ENCODE measurements around the gene OLFM2.
"Not testable (repeated sequence)": the region's sequence is repeated elsewhere in the genome, so short reads cannot be mapped to it uniquely, and the experiment has no call there.

The OLFM2 gene

DNA sequence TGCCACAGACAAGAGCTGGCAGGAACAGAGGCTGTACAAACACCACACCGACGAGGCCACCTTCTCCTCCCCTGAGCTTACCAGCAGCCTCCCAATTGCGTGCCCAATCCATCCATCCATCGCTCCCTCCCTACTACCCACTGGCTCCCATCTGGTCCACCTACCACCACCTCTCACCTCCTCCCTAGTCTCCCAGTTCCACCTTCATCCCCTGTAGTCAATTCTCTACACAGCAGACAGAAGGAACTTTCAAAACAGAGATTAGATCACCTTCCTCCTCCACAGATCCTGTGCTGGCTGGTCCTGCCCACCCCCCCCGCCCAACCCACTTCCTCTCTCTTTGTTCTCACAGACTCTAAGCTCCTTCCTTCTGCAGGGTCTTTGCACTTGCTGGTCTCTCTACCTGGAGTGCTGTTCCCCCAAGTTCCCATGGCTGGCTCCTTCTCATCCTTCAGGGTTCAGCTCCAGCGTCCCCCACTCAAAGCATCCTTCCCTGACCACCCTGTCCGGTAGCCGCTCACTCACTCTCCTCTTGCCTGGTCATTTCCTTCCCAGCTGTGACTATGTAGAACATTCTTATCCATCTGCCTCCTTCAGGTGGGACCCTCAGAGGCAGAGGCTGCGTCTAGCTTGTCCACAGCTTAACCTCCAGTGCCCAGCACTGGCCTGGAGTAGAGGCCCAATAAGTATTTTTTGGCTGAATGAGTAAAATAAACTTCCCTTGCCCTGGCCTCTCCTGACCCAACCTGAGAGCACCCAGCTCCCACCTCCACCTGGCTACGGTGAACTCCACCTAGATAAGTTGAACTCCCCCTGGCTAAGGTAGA, 78.2 kb downstream of the OLFM2 start:
- DNase-seq, result peak; percentile 48

DNA sequence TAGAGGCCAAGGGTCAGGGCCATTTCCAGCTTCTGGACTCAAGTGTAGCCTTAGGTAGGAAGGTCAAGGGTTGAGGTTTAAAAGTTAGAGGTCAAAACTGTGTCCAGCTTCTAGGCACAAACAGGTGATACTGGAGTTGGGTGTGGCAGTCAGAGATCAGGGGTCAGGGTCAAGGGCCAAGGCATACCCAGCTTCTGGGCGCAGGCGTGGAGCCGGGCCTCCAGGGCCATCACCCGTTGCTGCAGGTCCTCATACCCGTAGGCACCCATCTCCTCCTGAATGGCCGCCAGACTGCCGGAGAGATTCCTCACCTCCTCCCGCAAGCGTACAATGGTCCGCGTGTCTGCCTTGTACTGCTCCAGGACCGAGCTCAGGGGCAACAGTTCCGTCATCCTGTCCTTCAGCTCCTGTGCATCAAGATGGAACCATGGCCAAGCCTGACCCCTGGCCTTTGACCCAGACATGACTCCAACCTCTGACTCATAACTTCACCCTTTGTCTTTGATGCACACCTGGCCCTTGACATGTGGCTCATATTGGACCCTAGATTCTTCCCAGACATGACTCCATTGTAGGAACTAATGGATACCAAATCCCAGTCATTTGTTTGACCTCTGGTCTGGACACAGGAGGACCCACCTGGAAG, 79.1 kb downstream of the OLFM2 start:
- no peak for DNase-seq

- no peak for DNase-seq
Measured at GRCh38 chr19:9856609-9857008, 79.7 kb downstream of the OLFM2 start.

- DNase-seq, result no peak
Measured at GRCh38 chr19:9854282-9854846, 82.0 kb downstream of the OLFM2 start.

GRCh38 chr19:9850235-9850959, 85.9 kb downstream of the OLFM2 start:
- no peak for DNase-seq

GRCh38 chr19:9849791-9850190, 86.5 kb downstream of the OLFM2 start:
- no peak for DNase-seq

DNA sequence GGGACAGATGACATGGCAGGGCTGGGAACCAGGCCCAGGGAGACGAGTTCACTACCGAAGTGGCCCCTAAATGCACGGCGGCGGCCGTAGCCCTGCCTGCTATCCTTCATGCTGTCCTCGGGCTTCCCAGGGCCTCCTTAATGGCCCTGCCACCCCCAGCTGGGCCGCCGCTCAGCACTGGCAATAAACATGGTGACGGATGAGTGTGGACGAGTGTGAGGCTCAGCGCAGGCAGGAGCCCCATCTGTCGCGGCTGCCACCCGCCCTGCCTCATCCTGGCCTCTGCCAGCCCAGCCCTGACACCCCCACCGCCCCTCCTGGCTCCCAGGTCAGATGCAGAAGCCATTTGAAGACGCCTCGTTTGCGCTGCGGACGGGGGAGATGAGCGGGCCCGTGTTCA, 87.6 kb downstream of the OLFM2 start:
- no peak for DNase-seq

DNA sequence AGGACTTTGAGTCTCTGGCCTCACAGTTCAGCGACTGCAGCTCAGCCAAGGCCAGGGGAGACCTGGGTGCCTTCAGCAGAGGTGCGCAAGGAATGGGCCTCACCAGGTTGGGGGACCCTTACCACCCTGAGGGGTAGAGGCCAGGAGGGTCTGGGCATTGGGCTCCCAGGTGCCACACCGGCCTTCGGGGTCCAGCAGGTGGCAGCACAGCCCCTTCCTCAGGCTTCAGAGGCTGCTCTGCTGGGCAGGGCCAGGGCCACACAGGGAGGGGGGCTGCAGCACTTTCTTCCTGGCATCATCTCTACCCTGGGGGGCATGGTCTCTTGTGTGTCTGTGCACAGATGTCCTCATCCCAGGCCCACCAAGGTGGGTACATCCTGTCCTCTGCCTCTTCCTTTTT, 88.3 kb downstream of the OLFM2 start:
- DNase-seq, result peak; percentile 57

DNA sequence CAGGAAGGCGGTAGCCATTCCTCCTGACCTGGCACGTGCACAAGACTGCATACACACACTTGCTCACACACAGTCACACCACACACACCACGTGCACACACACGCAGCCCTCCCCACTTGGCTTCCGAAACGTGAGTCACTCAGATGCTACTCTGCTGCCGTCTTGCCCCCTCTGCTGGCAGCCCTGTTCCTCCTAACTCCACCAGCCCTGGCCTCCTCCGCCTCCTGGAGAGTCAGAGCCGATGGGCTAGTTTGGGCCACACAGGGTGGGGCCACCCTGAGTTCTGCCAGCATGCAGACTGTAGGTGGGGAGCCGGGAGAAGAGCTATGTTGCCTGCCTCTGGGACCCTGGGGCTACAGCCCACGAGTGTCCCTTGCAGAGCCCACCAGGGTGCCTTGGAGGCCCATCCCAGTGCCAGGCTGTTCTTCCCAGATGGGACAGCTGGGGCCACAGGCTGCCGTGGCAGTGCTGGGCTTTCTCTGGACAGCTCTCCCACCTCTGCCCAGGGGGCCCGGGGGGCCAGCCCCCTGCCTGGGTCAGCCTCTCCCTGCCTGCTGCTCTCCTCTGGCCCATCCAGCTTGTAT, 89.1 kb downstream of the OLFM2 start:
- DNase-seq, result peak; percentile 32

- DNase-seq, result not testable (repeated sequence)
Measured at GRCh38 chr19:9843626-9844273, 92.6 kb downstream of the OLFM2 start.

GRCh38 chr19:9842834-9843625, 93.3 kb downstream of the OLFM2 start:
- DNase-seq, result no peak

- DNase-seq, result no peak
Measured at GRCh38 chr19:9839415-9839814, 96.9 kb downstream of the OLFM2 start.

DNA sequence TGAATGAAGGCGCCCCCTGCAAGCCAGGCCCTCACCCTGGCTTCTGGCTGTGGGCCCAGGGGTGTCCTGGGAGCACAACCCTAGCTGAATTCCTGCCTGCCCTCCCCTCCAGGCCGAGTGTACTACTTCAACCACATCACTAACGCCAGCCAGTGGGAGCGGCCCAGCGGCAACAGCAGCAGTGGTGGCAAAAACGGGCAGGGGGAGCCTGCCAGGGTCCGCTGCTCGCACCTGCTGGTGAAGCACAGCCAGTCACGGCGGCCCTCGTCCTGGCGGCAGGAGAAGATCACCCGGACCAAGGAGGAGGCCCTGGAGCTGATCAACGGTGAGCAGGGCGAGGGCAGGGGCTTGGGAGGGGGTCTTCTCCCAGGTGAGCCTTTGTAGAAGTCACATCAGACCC, 98.0 kb downstream of the OLFM2 start:
- no peak for DNase-seq

DNA sequence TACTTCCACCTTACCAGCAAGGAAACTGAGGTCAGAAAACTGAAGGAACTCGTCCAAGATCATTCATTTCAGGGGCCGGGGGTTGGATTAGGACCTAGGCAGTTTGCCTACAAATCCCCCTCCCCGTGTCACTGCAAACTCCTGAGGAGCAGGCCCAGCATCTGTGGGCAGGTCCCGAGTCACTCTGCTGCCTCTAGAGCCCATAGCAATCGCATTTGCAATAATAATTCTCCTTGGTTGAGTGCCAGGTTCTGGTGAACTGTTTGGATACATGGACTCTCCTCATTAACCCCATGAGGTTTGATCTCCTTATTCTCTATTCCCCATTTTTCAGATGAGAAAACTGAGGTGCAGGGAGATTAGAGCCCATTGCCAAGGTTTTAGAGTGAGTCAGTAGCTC, 100.3 kb downstream of the OLFM2 start:
- DNase-seq, result no peak

DNA sequence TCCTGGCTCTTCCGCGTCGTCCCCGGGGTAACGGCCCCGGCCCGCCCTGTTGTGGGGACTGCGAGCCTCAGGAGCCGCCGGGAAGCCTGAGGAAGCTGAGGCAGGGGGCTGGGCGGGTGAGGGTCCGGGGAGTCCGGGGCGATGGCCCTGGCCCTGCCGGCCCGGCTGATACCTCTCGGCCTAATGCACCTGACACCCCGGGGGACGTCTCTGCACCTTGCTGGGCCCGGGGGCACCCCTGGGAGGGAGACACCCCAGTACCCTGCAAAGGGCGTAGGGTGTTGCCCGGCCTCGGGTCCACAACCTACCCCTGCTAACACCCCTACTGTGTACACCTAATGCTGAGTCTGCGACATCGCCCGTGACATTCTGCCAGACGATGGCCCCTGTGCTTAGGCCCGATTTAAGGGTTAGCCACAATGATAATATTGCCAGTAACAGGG, 100.8 kb downstream of the OLFM2 start:
- DNase-seq, result no peak

DNA sequence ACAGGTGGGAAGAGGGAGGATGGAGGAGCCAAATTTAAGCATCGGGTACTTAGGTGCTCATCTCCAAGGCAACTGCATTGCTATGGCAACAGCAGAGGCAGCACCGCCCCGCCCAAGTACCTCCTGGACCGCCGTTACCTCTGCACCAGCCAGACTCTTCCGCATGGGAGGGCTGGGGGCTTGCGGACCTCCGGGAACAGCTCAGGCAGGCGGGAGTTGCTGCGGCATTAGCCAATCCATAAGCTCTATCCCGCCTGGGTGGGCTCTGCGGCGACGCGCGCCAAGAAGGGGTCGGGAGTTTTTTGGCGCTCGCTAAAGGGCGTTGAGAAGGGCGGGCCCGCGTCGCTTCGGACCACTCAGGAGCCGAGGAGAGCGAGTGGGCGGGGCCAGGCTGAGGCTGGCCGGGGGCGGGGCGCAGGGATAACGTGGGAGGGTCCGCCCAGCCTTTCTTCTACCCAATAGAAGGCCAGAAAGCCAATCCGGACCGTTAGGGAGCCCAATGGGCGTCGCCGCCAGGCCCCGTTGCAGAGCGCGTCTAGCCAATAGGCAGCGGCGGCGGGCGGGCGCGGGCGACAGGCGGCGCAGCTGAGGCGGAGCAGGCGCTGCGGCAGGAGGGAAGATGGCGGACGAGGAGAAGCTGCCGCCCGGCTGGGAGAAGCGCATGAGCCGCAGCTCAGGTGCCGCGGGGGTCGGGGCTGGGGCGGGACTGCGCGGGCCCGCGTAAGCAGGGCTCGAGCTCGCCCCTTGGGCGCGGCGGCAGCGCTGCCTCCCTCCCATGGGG, 101.4 kb downstream of the OLFM2 start, which contains the start of gene PIN1:
TSS of gene PIN1 (plus strand) at position 593 of the 781 bp plus-strand sequence. CDS start at position 620, 27 bp downstream.
- peak; percentile 99 for DNase-seq

DNA sequence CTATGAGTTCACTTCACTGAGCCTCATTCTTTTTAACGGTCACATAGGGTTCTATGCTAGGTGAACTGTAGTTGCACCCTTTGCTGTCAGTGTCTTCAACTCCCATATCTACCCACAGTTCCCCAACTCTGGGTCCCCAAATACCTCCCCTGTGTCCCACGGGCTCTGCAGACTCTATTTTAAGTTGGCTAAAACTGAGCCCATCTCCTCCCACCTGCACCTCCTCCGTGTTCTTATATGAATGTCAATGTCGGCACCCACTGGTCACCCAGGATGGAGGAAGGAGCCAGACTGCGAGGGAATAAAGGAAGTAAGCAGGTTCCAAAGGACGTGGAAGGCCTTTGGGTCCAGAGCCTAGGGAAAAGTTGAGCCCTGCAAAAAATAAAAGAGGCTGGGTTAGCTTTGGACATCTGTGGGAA, 102.0 kb downstream of the OLFM2 start:
- DNase-seq, result no peak

- no peak for DNase-seq
Measured at GRCh38 chr19:9828551-9829063, 107.7 kb downstream of the OLFM2 start.

DNA sequence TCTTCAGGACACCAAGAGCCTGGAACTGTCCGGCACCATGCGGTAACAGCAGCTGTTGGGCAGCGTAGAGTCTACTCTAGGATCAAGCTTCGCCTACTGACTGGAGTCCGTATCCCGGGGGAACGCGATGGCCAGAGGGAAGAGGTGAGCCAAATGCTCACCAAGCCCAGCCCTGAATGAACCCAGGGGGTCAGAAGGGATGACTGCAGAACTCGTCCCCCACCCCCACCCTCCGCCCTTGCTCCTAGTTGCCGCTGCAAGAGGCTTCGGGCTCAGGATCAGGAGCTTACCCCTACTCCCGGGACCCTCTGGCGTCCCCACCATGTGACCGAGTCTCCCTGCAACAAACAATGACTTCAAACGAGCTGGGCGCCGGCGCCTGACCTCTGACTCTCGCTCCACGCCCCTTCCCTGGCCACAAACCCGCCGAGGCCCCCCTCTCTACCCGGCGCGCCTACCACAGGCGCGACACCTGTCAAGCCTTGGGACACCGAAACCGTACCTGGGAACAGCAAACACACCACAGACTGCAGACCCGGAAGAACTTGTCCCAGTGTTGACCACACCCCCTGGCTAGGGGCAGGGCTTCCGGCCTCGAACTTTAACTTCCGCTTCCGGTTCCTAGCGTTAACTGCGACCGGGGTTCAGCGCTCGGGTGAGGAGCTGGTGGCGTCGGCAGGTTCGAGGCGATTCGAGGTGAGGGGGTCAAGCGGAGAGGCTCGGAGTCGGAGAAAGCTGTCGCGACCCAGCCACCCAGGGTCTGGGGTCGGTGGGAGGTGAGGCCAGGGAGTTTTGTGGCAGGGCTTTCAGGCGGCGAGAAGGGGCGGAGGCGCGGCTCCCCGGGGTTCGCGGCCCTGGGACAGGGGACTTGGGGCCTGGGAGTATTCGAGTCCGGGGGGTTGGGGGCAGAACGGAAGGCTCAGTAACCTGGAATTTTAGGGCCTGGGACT, 108.8 kb downstream of the OLFM2 start, which contains the start of gene UBL5:
TSS of gene UBL5 (plus strand) at position 630 of the 950 bp plus-strand sequence. CDS start 420 bp downstream, outside the sequence.
- peak; percentile 92 for DNase-seq

All from CD4-positive, alpha-beta T cell treated with Interleukin-21 for 1 hour (primary cell).